GM12878 (cell line): ENCODE data around the gene UNC119. TPM values are rescaled to one million over a fixed set of nuclear protein-coding genes. Genes with fewer than 3 reads are reported as not detected.

Source experiments
- ATAC-seq: fragments of 200-7000 bp; cut with Tn5 transposase; 3 replicates; pipeline ENCODE4 v1.9.1; 2020; ENCODE audit warnings: mild to moderate bottlenecking, moderate library complexity
- BruUV-seq: library from RNA; stranded (reverse); fragments of 400-500 nt; replicated peaks from 2 replicates; lab custom pipeline; 2021; lab: Mats Ljungman, UMichigan
- CTCF ChIA-PET: fragments of 300-600 bp; sonication (Branson Sonifier 250); formaldehyde crosslinking; extraction: SDS; loops from one replicate; lab custom pipeline; 2021; ENCODE audit warnings: inconsistent platforms; lab: Yijun Ruan, JAX
- POLR2A ChIA-PET: fragments of 350-600 bp; formaldehyde crosslinking; extraction: SDS; loops from one replicate; lab custom pipeline; 2021; ENCODE audit warnings: inconsistent platforms; lab: Charles Lee
- RAD21 ChIA-PET: fragments of 300-600 bp; sonication (Branson Sonifier 250); formaldehyde crosslinking; loops from one replicate; lab custom pipeline; 2023; ENCODE audit warnings: antibody characterized with exemption; ENCODE audit not compliant: unreplicated experiment; lab: Charles Lee
- SMC1A ChIA-PET: fragments of 300-600 bp; sonication (Branson Sonifier 250); formaldehyde crosslinking; loops from one replicate; lab custom pipeline; 2023; ENCODE audit not compliant: unreplicated experiment, uncharacterized antibody; lab: Charles Lee
- DNase-seq: peaks from one replicate; pipeline ENCODE4 v3.0.0-alpha.2; 2011; ENCODE audit warnings: low read depth, low spot score
- FAIRE-seq: peaks from 3 replicates; lab custom pipeline; 2011; peaks lifted over from hg19 to GRCh38; lab: Jason Lieb, UNC
- H2AFZ ChIP-seq: 2 replicates; pipeline ENCODE4 v1.6.0; 2011; ENCODE audit warnings: low read depth, low read length, control low read depth; ENCODE audit not compliant: control insufficient read depth
- H3K27ac ChIP-seq: 2 replicates; pipeline ENCODE4 v1.5.1; 2011; ENCODE audit warnings: control low read depth; ENCODE audit not compliant: control insufficient read depth, insufficient read depth
- H3K27me3 ChIP-seq, 2 experiments: replicated peaks in 1 of 2; 2 replicates each; pipeline versions ENCODE4 v1.6.0 to v1.6.1; 2011; ENCODE audit warnings: low read length in 1 of 2; ENCODE audit not compliant: control insufficient read depth in 2 of 2, insufficient read depth in 2 of 2
- H3K36me3 ChIP-seq, 2 experiments: 2 replicates each; pipeline ENCODE4 v1.5.1; 2011; ENCODE audit warnings: low read length in 1 of 2; ENCODE audit not compliant: control insufficient read depth in 2 of 2, insufficient read depth in 2 of 2
- H3K4me1 ChIP-seq: 2 replicates; pipeline ENCODE4 v1.6.1; 2011; ENCODE audit warnings: mild to moderate bottlenecking, low read length, moderate library complexity, mixed read lengths; ENCODE audit not compliant: control insufficient read depth, insufficient read depth
- H3K4me2 ChIP-seq: 2 replicates; pipeline ENCODE4 v1.6.0; 2011; ENCODE audit warnings: control low read depth; ENCODE audit not compliant: control insufficient read depth, insufficient read depth
- H3K4me3 ChIP-seq: fragments of 200-600 bp; sonication (generic); 2 replicates; pipeline ENCODE4 v1.5.1; 2016
- H3K79me2 ChIP-seq: 2 replicates; pipeline ENCODE4 v1.6.0; 2011; ENCODE audit warnings: low read length; ENCODE audit not compliant: control insufficient read depth, insufficient read depth
- H3K9ac ChIP-seq: 2 replicates; pipeline ENCODE4 v1.8.0; 2011; ENCODE audit warnings: low read length, control low read depth, mixed read lengths; ENCODE audit not compliant: control insufficient read depth, insufficient read depth
- H3K9me3 ChIP-seq: replicated peaks from 3 replicates; pipeline ENCODE4 v1.5.1; 2011; ENCODE audit warnings: mild to moderate bottlenecking, low read length; ENCODE audit not compliant: control insufficient read depth, insufficient read depth
- H4K20me1 ChIP-seq: 2 replicates; pipeline ENCODE4 v1.6.0; 2011; ENCODE audit not compliant: control insufficient read depth, insufficient read depth
- BMI1 ChIP-seq: fragments of 450-650 bp; IDR thresholded peaks from 2 replicates; pipeline ENCODE4 v1.6.1; 2016; ENCODE audit warnings: mild to moderate bottlenecking, moderate library complexity, borderline replicate concordance
- BRCA1 ChIP-seq: IDR thresholded peaks from 2 replicates; pipeline ENCODE4 v1.6.1; 2011; ENCODE audit warnings: low read depth, low read length, improper control_type of control experiment
- CEBPZ ChIP-seq: fragments of 150-350 bp; IDR thresholded peaks from 2 replicates; pipeline ENCODE4 v1.6.1; 2016; ENCODE audit warnings: low read depth, low read length
- CHD4 ChIP-seq: fragments of 200-600 bp; sonication (generic); IDR thresholded peaks from 2 replicates; pipeline ENCODE4 v1.6.1; 2016; ENCODE audit warnings: mild to moderate bottlenecking
- EED ChIP-seq: sonication (generic); IDR thresholded peaks from 2 replicates; pipeline ENCODE4 v1.6.1; 2016; ENCODE audit warnings: antibody characterized with exemption, low read depth
- EZH2 ChIP-seq: IDR thresholded peaks from 2 replicates; pipeline ENCODE4 v1.6.1; 2012; ENCODE audit warnings: low read depth, mild to moderate bottlenecking, control low read depth, inconsistent platforms, low read length, borderline replicate concordance; ENCODE audit not compliant: control insufficient read depth
- NFXL1 ChIP-seq: fragments of 450-650 bp; IDR thresholded peaks from 2 replicates; pipeline ENCODE4 v1.6.1; 2017; ENCODE audit warnings: antibody characterized with exemption, mild to moderate bottlenecking, borderline replicate concordance
- NFYA ChIP-seq: IDR thresholded peaks from 2 replicates; pipeline ENCODE4 v1.6.1; 2011; ENCODE audit warnings: low read depth, mild to moderate bottlenecking, low read length, improper control_type of control experiment, borderline replicate concordance
- NR2C1 ChIP-seq: fragments of 450-650 bp; IDR thresholded peaks from 2 replicates; pipeline ENCODE4 v1.6.1; 2017; ENCODE audit warnings: antibody characterized with exemption, mild to moderate bottlenecking, moderate library complexity
- PKNOX1 ChIP-seq: fragments of 450-650 bp; IDR thresholded peaks from 2 replicates; pipeline ENCODE4 v1.6.1; 2016; ENCODE audit warnings: mild to moderate bottlenecking
- RAD51 ChIP-seq: fragments of 450-650 bp; IDR thresholded peaks from 2 replicates; pipeline ENCODE4 v1.6.1; 2016; ENCODE audit warnings: moderate library complexity, mild to moderate bottlenecking, inconsistent platforms
- RELA ChIP-seq: fragments of 450-650 bp; IDR thresholded peaks from 2 replicates; pipeline ENCODE4 v1.8.0; 2014; ENCODE audit warnings: borderline replicate concordance; ENCODE audit not compliant: partially characterized antibody
- SMAD1 ChIP-seq: fragments of 450-650 bp; IDR thresholded peaks from 2 replicates; pipeline ENCODE4 v1.6.1; 2018; ENCODE audit warnings: mild to moderate bottlenecking, low read depth; ENCODE audit not compliant: partially characterized antibody
- SMARCA5 ChIP-seq: fragments of 450-650 bp; IDR thresholded peaks from 2 replicates; pipeline ENCODE4 v1.6.1; 2017; ENCODE audit warnings: mild to moderate bottlenecking
- TCF12 ChIP-seq: IDR thresholded peaks from 2 replicates; pipeline ENCODE4 v1.6.1; 2011; ENCODE audit warnings: low read depth, mild to moderate bottlenecking, low read length
- ZBTB4 ChIP-seq: fragments of 450-650 bp; formaldehyde crosslinking; IDR thresholded peaks from 2 replicates; pipeline ENCODE4 v1.4.0; 2022; ENCODE audit warnings: mild to moderate bottlenecking, moderate library complexity
- ZSCAN29 ChIP-seq: fragments of 450-650 bp; IDR thresholded peaks from 2 replicates; pipeline ENCODE4 v1.6.1; 2017; ENCODE audit warnings: mild to moderate bottlenecking, moderate library complexity
- WGBS: methylation state at CpG from one replicate; pipeline ENCODE4 v1.1.6; 2016; ENCODE audit warnings: low lambda C conversion rate; ENCODE audit not compliant: insufficient replicate concordance, insufficient coverage; ENCODE audit errors: missing lambda C conversion rate; 5-methylcytosine and 5-hydroxymethylcytosine counted together
- in situ Hi-C: fragments of 300-500 bp; cut with MboI; formaldehyde crosslinking; loops from 9 replicates; pipeline ENCODE4 v1.14.3; 2018; ENCODE audit warnings: mixed read lengths
- intact Hi-C: fragments of 100-400 bp; cut with micrococcal nuclease; formaldehyde crosslinking; loops from one replicate; pipeline ENCODE4 v1.14.2; 2022; ENCODE audit not compliant: unreplicated experiment
- polyA plus RNA-seq, 11 experiments: library from polyadenylated mRNA; depleted of rRNA in 4 of 11; unstranded in 6 of 11; stranded (reverse) in 5 of 11; fragments of >200 nt; fragmentation: Nextera tagmentation in 4 of 11; fragmentation: Illumina TruSeq in 1 of 11; extraction: Ambion mirVana in 4 of 11; extraction: Trizol in 1 of 11; gene quantifications; 1 replicate in 1 of 11; 2 replicates in 10 of 11; pipeline versions ENCODE4 v1.2.1 to v1.2.3, GENCODE V29; 2011 to 2016; ENCODE audit warnings: inconsistent platforms in 2 of 11, missing spikeins in 2 of 11, low read depth in 1 of 11
- total RNA-seq, 4 experiments: library from RNA; depleted of rRNA in 3 of 4; stranded (reverse); fragments of >200 nt in 3 of 4; fragmentation: Illumina TruSeq in 1 of 4; extraction: Trizol in 1 of 4; gene quantifications; 2 replicates each; pipeline versions ENCODE4 v1.2.1 to v1.2.3, GENCODE V29; 2013 to 2021

The UNC119 gene
- total and polyA plus RNA-seq, 10 of the 15 experiments (the other 5 are each of a cell fraction or from before 2014, with no cell fraction given) = 2.7 to 436 (median 57.8) TPM

- SMC1A ChIA-PET = interaction anchor here (1.0 to 2.9 kb wide), 8 partner anchors 10 to 51 kb away, joined by 3 to 25 read pairs (median 8); partner anchors contain the start of genes ALDOC, PIGS and UNC119
- peak; percentile 95 for ATAC-seq
- in situ Hi-C loops = no loop called here
- TF ChIP-seq NFXL1 (no peak), EED (no peak), BMI1 (no peak), ZBTB4 (no peak), RAD51 (no peak), CEBPZ (no peak), RELA (peak; percentile 44), ZSCAN29 (no peak), PKNOX1 (peak; percentile 54; the same call in 1 of the 2 replicates), SMAD1 (no peak), NFYA (no peak), EZH2 (no peak), NR2C1 (no peak), SMARCA5 (no peak), TCF12 (peak; percentile 32; the same call in 1 of the 2 replicates), CHD4 (no peak), BRCA1 (no peak)
These were observed 46.4 kb upstream of the UNC119 start, which contains the start of gene SPAG5 for GRCh38 chr17:28598799-28599310. TSS of gene SPAG5 (minus strand) at chr17:28599025. CDS start at chr17:28598946, 79 bp downstream.

More at GRCh38 chr17:28598799-28599310, 46.4 kb upstream of the UNC119 start, which contains the start of gene SPAG5:
- H3K79me2 ChIP-seq = peaks cover 21% of the 10 kb centered on the region
- H4K20me1 ChIP-seq = no peaks in the 10 kb centered on the region
- WGBS = 2% methylated on average over 38 of the region's 44 CpGs
- CTCF ChIA-PET = interaction anchor here (0.6 to 5.9 kb wide), 6 partner anchors 12 to 69 kb away, joined by 4 to 51 read pairs (median 6); partner anchors contain the start of gene RSKR
- intact Hi-C loops = loop anchor here (2.0 kb wide), 3 partner anchors 22 to 50 kb away; partner anchors contain the start of genes ALDOC and BLTP2
- H3K27ac ChIP-seq = peak within 1 kb of the TSS; percentile 94
- FAIRE-seq (peak; percentile 93), DNase-seq (peak; percentile 80)
- no TSS peak for BruUV-seq
- peaks cover 5% of the 10 kb centered on the region for H3K4me1 ChIP-seq
- peak within 1 kb of the TSS; percentile 91 for H2AFZ ChIP-seq
- H3K4me3 ChIP-seq = peak within 1 kb of the TSS; percentile 98
- RAD21 ChIA-PET = interaction anchor here (0.8 to 2.9 kb wide), 8 partner anchors 10 to 50 kb away, joined by 3 to 24 read pairs (median 4); partner anchors contain the start of gene PIGS
- H3K36me3 ChIP-seq = peaks cover 0 to 4% of the 10 kb centered on the region in 2 experiments; a peak in 1 of 4 replicates
- H3K4me2 ChIP-seq = peak within 1 kb of the TSS; percentile 95
- peak within 1 kb of the TSS; percentile 97 for H3K9ac ChIP-seq
- POLR2A ChIA-PET = interaction anchor here (0.7 to 5.4 kb wide), 17 partner anchors 11 to 121 kb away, joined by 3 to 56 read pairs (median 6); partner anchors contain the start of genes ALDOC, PIGS, PROCA1 and RPL23A
- H3K9me3 ChIP-seq = no peaks in the 10 kb centered on the region
- H3K27me3 ChIP-seq = no peaks in the 10 kb centered on the region
